GM12874 (cell line): ENCODE data around the gene KCNQ2.

Source experiments
- CTCF ChIP-seq: IDR thresholded peaks from 2 replicates; pipeline ENCODE4 v1.5.1; 2011; ENCODE audit warnings: low read depth, mild to moderate bottlenecking, control low read depth, low read length, moderate library complexity; ENCODE audit not compliant: insufficient read depth

KCNQ2 gene

DNA sequence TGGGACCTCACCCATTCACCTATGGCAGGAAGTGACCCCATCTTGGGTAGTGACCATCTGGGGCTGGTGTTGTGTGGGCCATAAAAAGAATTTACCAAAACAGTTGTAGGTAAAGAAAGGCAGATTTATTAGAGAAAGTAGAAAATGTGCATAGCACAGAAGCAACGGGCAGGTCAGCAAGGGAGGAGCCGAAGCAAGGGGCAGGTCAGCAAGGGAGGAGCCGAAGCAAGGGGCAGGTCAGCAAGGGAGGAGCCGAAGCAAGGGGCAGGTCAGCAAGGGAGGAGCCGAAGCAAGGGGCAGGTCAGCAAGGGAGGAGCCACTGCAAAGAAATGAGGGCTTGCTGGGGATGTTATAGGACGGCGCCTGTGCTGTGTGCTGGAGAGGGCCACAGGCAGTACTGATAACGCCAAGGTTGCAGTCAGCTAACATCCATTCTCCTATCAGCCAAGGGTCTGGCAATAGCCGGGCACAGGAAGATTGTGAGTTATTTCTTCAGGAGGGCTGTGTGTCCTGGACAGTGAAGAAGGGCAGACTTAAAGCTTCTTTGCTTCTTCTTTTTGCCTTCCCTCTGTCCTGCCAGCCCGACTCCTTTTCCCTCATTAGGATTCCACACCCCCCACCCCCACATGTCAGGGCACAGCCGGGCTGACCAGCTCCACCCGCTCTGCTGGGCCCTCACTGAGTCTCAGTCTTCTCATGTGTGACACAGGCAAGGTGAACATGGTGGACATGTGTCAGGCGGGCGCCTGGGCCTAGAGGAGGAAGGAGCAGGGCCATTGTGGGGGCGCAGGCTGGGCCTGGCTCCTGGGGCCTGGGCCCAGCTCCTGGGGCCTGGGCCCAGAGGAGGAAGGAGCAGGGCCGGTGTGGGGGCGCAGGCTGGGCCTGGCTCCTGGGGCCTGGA lies 79.7 kb downstream of the KCNQ2 start:
- no peak for TF ChIP-seq CTCF

DNA sequence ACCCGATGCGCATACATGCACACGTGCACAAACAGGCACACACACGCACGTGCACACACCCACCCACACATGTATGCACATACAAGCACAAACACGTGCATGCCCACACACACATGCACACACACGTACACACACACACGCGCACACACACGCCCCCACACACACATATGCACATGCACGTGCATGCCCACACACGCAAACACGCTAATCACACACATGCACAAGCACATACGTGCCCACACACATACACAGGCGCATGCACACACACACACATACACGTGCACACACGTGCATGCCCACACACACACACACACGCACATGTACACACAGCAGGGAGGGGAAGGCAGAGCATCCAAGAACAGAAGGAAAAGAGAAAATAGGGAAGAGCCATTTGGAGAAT lies 84.5 kb downstream of the KCNQ2 start:
- no peak for TF ChIP-seq CTCF

DNA sequence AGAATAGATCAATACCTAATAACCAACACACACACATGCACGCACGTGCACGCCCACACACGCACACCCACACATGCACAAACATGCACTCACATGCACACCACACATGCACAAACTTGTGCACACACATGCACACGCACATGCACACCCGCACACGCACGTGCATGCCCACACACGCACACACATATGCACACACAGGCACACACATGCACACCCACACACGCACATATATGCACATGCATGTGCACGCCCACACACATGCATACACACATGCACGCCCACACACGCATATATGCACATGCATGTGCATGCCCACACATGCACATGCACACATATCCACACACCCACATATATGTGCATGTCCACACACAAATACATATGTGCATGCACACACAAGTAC lies 85.1 kb downstream of the KCNQ2 start:
- TF ChIP-seq CTCF: no peak

DNA sequence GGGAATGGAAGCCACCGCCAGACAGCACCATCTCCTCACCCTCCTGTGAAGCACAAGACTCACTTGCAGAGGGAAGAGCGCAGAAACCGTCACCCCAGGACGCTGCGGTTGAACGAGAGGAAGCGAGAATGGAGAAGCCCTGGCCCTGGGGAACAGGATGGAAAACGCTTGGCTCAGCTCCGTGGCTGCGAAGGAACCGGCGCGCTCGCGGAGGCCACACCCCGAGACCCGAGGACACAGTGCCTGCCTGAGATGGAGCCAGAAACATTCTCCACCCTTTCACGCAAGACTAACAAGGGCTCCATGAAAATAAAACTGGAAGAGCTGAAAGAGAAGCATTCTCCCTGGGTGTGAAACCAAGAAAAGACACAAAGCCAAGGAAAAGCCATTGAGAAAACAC lies 86.0 kb downstream of the KCNQ2 start:
- TF ChIP-seq CTCF: no peak

GRCh38 chr20:63385819-63386218 lies 86.6 kb downstream of the KCNQ2 start:
- TF ChIP-seq CTCF: no peak

GRCh38 chr20:63384336-63384735 lies 88.1 kb downstream of the KCNQ2 start:
- TF ChIP-seq CTCF: no peak

DNA sequence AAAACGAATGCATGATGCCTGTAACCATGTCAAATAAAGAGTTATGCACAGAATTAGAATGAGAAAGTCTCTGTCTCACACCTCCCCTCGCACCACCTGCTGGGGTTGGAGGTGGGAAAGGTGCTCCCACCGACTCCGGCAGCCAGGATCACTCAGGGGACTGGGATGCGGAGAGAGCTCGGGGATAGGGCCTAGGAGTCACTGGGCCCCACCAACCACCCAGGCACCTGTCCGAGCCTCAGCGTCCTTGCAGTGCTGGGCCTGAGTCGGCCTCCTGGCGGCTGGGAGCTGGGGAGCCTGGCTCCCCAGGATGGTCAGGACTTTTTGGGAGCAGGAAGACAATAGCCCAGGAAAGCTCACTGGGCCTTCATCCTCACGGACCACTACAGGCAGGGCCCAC lies 88.9 kb downstream of the KCNQ2 start:
- TF ChIP-seq CTCF: no peak
